Right renal cortex interstitium (tissue), 3 donors: ENCODE measurements around the gene PHF14. TPM values are rescaled to one million over a fixed set of nuclear protein-coding genes. Genes with fewer than 3 reads are reported as not detected.

Source experiments
- DNase-seq, 3 donors: peaks; one replicate each; pipeline ENCODE4 v3.0.0-alpha.2; 2013; ENCODE audit warnings: low read depth in 3 of 3, low spot score in 2 of 3
- polyA plus RNA-seq, 3 donors: library from polyadenylated mRNA; unstranded; fragments of 120-200 nt; gene quantifications; one replicate each; pipeline ENCODE4 v1.2.1, GENCODE V29; 2013; ENCODE audit not compliant: insufficient read length in 3 of 3

Gene PHF14
- polyA plus RNA-seq, 3 donors = 81.9 to 92.4 (median 85.9) TPM

DNA sequence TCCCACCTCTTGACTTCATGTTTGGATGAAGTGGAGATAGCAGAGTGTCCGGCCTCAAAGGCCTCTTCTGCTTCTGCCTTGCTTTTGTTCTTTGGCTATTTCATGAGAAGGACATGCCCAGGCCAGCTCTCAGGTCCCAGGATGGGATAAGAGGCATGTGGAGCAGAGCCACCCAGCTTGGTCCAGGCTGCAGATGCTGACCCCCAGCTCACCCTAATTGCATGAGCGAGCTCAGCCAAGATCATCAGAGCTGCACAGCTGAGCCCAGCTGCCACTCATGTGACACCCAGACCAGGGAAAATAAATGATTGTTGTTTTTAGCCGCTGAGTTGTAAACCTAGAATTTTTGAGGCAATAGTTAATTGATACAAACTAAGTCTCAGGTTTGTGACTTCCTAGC is 230.0 kb downstream of the PHF14 start:
- DNase-seq = no peak

DNA sequence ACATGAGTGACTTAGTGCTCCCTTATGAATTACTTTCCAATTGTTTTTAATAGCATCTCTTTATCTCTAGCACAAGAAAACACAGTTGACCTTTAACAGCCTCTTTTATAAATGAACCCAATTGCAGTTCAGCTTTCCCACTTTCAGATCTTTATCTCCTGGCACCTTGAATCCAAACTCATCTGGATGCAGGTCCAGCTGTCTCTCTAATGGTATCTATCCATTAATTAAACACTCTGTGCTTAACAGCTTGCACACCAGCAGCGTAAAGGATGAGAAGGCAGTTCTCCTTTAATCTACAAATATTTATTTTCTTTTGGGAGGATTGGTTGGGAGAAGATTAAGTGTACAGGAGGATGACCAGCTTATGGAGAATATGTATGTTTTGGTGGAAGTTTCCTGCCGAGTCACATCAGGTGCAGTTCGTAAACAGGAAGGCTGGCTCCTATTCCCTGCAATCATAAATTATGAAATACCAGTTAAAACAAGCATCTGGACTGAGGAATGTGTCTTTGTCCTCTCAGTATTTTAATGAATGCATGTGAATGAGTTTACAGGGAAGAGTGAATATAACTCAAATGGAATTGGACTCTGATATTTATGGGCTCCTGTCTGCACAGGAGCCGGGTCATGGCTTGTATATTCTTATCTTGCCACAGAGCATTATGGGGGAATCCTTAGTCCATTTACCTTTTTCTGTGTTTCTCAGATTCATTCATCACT is 232.7 kb downstream of the PHF14 start:
- no peak for DNase-seq

DNA sequence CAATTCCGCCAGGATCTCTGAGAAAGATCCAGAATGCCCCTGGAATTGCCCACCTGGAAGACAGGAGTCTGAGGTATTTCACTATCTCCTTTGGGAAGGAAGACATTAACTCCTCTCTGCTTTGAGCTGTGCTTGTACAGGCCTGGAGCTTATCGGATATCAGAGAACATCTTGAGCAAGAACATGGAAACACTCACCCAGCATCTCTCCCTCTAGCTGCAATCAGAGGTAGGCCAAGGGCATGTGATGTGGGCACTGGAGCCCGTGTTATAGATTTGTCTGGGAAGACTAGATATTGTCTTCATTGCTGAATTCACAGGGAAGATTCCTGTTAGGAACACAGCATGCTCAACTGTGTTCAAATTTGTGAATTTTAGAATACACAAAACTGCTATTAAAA is 233.9 kb downstream of the PHF14 start:
- DNase-seq = no peak

DNA sequence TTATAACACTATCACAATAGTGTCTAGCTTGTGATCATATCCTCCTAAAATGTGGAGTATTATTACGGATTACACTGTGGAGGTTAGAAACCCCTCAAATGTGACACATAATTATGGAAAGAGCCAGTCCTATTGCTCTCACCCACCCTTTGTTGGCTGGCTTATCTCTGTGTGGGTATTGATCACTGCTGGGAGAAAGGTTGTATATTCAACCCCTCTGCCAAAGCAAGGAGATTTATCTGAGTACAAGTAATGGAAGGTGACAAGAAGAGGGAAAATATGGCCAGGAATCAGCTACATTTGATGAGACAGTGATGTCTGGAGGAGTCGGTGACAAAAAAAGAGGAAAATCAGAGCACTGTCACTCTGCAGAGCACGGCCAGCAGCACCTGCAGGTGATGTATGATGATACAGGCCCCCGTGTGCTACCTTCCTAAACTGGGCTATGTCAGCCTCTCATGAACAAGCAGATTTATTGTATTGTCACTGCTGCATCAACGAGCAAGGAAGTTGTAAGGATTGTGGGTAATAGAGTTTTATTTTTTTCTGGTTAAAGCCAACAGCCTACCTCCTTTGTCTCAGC is 235.3 kb downstream of the PHF14 start:
- DNase-seq = no peak

DNA sequence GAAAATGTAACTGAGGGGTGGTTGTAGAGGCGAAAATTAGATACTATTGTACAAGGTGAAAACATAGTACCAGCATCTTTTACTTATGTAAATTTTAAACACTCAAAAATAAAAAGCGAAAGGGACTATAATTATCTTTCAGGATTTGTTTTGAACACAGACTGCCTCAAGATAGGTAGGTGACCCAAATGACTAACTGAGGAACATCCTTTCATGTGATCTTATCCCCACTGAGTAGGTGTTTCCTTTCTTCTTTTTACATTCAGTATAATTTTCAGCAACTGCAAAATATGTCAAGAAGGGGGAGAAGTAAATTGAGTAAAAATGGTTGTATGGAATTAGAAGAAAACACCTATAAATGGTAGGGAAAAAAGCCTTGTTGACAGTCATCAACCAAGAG is 236.7 kb downstream of the PHF14 start:
- no peak for DNase-seq

DNA sequence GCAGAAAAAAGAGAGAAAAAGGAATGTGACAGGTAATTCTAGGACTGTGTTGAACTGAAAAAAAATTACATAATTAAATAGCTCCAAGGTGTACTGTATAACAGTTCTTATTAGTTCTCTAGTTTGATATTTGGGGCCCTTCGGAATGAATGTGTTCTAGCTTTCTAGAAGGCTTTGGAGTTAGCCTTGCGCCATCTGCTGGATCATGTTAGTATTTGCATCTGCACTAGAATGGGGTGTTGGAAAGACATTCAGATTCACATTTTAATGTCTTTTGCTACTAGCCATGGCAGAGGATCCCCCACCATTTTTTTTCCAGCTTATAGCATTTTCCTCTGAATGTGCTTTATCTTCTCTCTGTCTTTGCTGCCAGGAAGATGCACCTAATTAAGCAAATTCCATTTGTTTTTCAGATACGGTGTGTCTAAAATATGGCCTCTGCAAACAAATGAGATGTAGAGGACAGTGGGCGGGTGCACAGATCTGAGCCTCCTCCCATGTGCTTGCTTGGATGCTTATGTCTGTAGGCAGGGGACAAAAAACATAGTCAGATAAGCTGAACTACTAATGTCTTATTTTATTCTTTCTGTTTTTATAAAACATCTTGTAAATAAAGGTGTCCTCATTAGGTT is 238.5 kb downstream of the PHF14 start:
- peak; percentile 49 to 65 (median 61) for DNase-seq

DNA sequence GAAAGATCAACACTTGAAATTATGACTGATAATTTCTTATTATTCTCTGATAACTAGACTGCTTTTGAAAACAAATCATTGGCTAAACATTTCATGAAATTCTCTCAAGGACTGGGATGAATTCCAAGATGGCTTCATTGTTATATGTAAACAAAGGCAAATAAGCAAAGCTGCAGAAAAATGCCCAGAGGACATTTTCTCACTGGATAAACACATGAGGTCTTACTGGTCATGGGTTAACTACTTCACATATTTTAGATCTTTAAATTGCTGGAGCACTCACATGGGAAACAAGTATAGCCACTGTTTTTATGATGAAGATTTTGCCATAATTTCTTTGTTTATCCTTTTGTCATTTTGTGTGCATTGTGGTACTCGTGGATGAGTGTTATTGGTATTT is 239.1 kb downstream of the PHF14 start:
- no peak for DNase-seq

DNA sequence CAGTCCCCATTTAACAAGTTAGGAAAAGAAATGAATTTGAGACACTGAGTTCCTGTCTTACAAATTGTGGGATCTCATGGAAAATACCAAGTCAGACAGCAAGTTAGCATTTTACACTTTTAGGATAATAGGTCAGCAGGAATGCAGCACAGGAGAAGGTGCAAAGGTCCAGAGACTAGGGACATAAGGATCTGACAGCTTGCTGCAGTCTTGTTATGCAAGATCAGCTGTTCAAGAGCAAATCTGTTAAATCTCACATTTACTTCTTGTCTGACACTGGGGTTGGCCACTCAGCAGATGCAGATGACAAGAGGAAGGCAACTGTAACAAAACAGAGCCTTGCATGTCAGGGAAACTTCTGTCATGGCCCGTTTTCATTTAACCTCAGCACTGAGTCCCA is 239.6 kb downstream of the PHF14 start:
- no peak for DNase-seq

DNA sequence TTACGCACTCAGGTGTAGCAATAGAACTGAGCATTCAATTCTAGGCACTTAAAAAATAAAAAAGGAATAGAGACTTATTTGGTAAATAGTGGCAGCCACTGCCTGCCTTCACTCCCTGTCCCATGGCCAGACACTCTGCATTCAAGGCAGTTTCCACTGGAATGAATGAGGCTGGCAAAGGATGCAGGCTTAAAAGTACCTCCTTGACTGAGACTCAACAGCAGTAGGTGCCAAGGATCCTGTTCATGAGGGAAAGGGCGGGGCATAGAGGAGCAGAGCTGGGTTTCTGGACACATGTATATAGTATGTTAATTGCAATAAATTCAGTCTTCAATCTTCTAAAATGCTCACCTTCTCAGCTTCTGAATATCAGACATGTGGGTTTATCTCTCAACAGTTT is 242.6 kb downstream of the PHF14 start:
- DNase-seq = no peak

DNA sequence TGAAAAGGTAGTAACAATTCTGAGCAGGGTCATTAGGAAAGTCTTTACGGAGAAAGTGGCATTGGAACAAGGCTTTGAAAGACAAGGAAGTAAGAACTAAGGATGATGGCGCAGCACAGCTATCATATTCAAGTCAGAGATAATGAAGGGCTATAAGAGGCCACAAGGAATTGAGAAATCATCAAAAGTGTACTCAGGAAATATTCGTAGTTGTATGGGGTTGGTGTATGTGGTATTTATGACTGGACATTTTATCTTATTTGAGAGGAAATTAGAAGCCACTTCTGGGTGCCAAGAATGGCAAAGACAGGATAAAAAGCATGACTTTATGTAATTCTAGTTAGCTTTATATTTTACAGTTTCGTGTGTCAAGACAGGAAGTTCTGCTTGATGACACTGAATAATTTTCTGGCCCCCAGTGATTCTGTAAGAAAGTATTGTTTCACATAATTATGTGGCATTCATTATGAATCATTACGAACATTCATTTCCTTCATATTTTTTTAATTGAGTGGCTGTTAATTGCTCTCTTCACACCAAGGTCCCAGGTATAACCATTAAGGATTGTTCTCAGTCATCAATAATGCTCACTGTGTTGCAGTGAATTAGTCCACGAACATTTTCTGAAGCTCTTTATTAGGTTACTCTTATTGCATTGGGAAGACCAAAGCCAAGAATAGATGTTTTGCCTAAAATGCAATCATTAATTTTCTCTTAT is 244.3 kb downstream of the PHF14 start:
- no peak for DNase-seq
